ENCODE data around the gene GPR3.

The GPR3 gene

GRCh38 chr1:27392096-27392777, at the start of gene GPR3:
TSS of gene GPR3 (plus strand) at chr1:27392622. CDS start at chr1:27393799, 1,177 bp downstream.
- peak; percentile 88 to 89 for DNase-seq (ENCODE audit: extremely low read depth in 1 of 2, low read depth in 1 of 2)

DNA sequence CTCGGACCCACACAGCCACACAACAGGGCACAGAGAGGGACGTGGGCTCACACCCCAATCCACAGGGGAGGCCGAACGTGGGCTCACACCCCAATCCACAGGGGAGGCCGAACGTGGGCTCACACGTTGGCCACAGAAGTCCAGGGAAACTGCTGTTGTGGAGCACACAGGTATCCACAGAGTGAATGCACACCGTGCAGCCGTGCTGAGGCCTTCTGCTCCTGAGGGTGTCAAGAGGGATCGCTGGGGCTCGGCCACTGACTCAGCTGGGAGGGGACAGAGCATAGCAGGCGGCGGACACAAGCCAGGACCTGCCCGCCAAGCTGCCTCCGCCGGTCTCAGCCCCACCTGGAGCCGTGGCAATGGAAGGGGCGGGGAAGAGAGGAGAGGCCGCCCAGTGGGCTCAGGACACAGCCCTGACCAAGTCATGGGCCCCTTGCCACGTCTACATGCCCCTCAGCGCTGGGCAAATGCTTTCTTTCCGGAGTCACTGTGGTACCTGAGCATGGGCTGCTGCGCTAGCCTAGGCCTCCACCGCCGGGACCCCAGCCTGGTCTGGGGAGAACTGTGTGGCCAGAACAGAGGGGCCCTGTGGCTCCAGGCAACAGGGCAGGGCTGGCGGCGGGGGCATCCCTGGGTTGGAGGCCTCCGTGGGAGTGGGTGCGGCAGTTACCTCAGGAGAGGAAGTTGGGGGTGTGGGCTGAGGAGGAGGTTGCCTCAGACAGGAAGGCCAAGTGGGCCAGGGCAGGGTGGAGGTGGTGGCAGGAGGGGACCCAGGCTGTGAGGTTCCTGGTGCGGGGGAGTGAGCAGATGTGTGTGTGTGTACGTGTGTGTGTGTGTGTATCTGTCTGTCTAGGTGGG, 49.4 kb upstream of the GPR3 start:
- DNase-seq (ENCODE audit: extremely low read depth in 1 of 2, low read depth in 1 of 2): no peak

GRCh38 chr1:27343639-27344025, 48.8 kb upstream of the GPR3 start:
- no peak for DNase-seq (ENCODE audit: extremely low read depth in 1 of 2, low read depth in 1 of 2)

- DNase-seq (ENCODE audit: extremely low read depth in 1 of 2, low read depth in 1 of 2): no peak
Measured at GRCh38 chr1:27345272-27345671, 47.1 kb upstream of the GPR3 start.

- no peak for DNase-seq (ENCODE audit: extremely low read depth in 1 of 2, low read depth in 1 of 2)
Measured at GRCh38 chr1:27346357-27346756, 46.1 kb upstream of the GPR3 start.

DNA sequence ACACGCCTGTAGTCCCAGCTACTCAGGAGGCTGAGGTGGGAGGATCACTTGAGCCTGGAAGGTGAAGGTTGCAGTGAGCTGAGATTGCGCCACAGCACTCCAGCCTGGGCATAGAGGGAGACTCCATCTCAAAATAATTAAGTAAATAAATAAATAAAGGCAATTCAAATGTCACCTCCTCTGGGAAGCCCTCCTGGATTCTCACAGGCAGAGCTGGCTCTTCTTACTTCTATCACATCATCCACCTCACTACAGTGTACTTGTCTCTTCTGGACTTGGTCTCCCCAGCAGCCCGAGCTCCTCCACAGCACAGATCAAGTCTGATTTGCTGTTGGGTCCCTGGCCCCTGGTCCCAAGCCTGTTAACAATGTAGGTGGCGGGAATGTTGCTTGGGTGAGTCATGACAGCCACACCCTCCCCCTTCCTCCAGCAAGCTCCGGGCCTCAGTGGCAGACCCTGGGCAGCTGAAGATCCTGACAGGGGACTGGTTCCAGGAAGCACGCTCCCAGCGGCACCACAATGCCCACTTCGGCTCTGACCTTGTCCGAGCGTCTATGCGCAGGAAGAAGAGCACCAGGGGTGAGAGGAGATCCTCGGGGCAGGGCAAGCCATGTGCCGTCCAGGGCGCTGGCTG, 45.3 kb upstream of the GPR3 start:
- DNase-seq (ENCODE audit: extremely low read depth in 1 of 2, low read depth in 1 of 2): no peak

DNA sequence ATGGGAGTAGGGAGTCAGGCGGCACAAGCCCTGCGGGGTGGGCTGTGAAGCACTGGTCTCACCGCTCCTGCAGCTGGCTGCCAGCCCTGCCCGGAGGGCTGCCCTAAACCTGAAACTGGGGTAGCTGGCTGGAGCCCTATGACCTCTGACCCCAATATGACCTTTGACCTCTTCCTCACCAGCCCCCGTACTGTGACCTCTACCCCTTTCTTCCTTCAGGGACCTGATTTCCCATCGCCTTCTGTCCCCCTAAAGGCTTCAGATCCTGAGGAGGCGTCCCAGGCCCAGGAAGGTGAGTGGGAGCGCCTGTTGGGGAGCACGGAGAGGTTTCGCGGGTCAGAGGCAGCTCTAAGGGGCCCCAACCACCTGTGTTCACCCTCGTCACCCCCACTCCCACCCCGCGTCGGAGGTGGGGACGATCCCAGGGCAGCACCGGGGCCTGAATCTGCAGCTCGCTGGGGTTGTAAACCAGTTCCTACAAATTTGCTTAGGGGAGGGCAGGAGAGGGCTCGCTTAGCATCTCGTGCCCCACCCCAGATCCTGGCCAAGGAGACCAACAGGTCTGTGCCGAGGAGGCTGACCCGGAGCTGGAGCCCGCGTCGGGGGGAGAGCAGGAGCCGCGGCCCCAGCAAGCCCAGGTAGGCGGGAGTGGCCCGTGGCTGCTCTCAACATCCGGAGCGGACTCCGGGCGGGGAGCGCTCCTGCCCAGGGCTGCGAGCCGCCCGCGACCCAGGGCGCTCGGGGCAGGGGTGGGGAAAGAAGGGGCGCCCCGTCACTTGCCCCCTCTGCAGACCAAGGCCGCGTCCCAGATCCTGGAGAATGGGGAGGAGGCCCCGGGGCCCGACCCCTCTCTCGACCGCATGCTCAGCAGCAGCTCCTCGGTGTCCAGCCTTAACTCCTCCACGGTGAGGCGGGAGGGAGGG, 43.3 kb upstream of the GPR3 start:
- DNase-seq (ENCODE audit: extremely low read depth in 1 of 2, low read depth in 1 of 2): no peak

- no peak for DNase-seq (ENCODE audit: extremely low read depth in 1 of 2, low read depth in 1 of 2)
Measured at GRCh38 chr1:27349784-27350662, 42.4 kb upstream of the GPR3 start.

GRCh38 chr1:27350663-27351540, 41.5 kb upstream of the GPR3 start:
- no peak for DNase-seq (ENCODE audit: extremely low read depth in 1 of 2, low read depth in 1 of 2)

- no peak for DNase-seq (ENCODE audit: extremely low read depth in 1 of 2, low read depth in 1 of 2)
Measured at GRCh38 chr1:27351541-27352107, 40.8 kb upstream of the GPR3 start.

DNA sequence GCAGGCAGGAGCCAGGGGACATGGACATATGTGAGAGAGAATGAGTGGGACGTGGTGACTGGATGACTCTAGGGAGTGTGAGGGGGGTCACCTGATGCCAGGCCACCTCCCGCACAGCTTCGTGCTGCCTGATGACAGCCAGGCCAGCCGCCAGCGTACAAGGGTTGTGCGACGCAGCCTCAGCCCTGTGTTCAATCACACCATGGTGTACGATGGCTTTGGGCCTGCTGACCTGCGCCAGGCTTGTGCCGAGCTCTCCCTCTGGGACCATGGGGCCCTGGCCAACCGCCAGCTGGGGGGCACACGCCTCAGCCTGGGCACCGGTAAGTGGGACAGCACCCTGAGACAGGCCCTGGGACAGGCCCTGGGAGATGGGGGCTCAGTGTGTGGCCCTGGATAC, 39.3 kb upstream of the GPR3 start:
- DNase-seq (ENCODE audit: extremely low read depth in 1 of 2, low read depth in 1 of 2): no peak

DNA sequence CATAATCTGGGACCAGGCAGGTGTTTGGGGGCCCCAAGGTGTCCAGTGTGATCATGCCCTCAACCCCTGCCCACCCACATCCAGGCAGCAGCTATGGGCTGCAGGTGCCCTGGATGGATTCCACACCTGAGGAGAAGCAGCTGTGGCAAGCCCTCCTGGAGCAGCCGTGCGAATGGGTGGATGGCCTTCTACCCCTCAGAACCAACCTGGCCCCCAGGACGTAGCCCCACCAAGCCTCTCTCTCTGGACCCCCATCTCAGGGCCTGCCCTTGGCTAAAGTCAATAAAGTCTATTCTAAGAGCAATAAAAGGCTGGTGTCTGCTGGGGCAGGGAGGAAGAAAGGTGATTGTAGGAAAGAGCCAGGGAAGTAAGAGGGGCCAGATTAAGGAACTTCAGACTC, 38.8 kb upstream of the GPR3 start:
- DNase-seq (ENCODE audit: extremely low read depth in 1 of 2, low read depth in 1 of 2): no peak

GRCh38 chr1:27355683-27356082, 36.7 kb upstream of the GPR3 start:
- no peak for DNase-seq (ENCODE audit: extremely low read depth in 1 of 2, low read depth in 1 of 2)

- DNase-seq (ENCODE audit: extremely low read depth in 1 of 2, low read depth in 1 of 2): no peak
Measured at GRCh38 chr1:27356277-27356618, 36.2 kb upstream of the GPR3 start.

DNA sequence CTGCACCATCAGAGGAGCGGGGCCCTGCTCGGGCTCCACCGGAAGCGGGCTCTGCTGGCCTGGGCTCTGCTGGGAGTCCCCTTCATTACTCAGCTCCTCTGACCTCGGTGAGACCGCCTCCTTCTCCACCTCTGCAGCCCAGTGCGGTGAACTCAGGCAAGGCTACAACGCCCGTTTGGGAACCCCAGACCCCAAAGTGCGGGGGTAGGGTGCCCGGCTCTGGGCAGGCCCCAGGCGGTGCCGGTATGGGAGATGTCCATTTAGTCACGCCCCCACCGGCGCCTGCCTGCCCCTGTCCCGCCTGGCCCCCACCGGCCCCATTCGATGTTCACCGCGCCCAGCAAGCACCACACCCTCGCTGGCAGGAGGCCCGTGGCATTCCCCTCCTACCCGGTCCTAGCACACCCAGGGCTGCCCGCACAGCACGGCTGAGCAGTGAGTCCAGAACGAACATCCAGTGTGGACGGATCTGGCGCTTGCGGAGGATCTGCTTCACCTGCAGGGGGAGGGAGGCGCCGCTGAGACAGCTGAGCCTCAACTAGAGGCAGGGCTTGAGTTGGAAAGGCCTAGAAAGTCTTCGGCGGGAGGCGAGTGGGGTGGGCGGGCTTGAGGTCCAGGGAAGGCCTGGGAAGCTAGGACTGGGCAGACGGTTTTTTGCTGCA, 35.7 kb upstream of the GPR3 start:
- DNase-seq (ENCODE audit: extremely low read depth in 1 of 2, low read depth in 1 of 2): peak in 1 of 2 donors; percentile 35

- DNase-seq (ENCODE audit: extremely low read depth in 1 of 2, low read depth in 1 of 2): peak in 1 of 2 donors; percentile 45
Measured at GRCh38 chr1:27357281-27358037, 35.0 kb upstream of the GPR3 start.

Data from stimulated activated CD8-positive, alpha-beta memory T cell treated with anti-CD3 and anti-CD28 coated beads, Interleukin-7, amount 100 ng/mL, for 48 hours (primary cell).